Ishikawa (cell line): Measurements from ENCODE around the gene C1R.

ENCODE experiments used
- CEBPB ChIP-seq: IDR thresholded peaks from 2 replicates; pipeline ENCODE4 v1.6.1; 2012
- CREB1 ChIP-seq: IDR thresholded peaks from 2 replicates; pipeline ENCODE4 v1.6.1; 2012; ENCODE audit warnings: low read depth
- EGR1 ChIP-seq: IDR thresholded peaks from 2 replicates; pipeline ENCODE4 v1.6.1; 2012
- EP300 ChIP-seq: IDR thresholded peaks from 2 replicates; pipeline ENCODE4 v1.6.1; 2012; ENCODE audit warnings: borderline replicate concordance
- FOXM1 ChIP-seq: IDR thresholded peaks from 2 replicates; pipeline ENCODE4 v1.6.1; 2012; ENCODE audit warnings: low read depth, borderline replicate concordance
- NFIC ChIP-seq: IDR thresholded peaks from 2 replicates; pipeline ENCODE4 v1.6.1; 2012
- RAD21 ChIP-seq: IDR thresholded peaks from 2 replicates; pipeline ENCODE4 v1.6.1; 2012; ENCODE audit warnings: low read depth
- TAF1 ChIP-seq: IDR thresholded peaks from 2 replicates; pipeline ENCODE4 v1.6.1; 2012; ENCODE audit warnings: low read depth, mild to moderate bottlenecking
- TCF12 ChIP-seq: IDR thresholded peaks from 2 replicates; pipeline ENCODE4 v1.6.1; 2012; ENCODE audit warnings: low read depth
- TEAD4 ChIP-seq: IDR thresholded peaks from 2 replicates; pipeline ENCODE4 v1.6.1; 2012
- YY1 ChIP-seq: IDR thresholded peaks from 2 replicates; pipeline ENCODE4 v1.6.1; 2012; ENCODE audit warnings: low read depth
- ZBTB7A ChIP-seq: IDR thresholded peaks from 2 replicates; pipeline ENCODE4 v1.6.1; 2012; ENCODE audit warnings: low read depth
- TF ChIP-seq, protein P1 (sequence below): IDR thresholded peaks from 2 replicates; pipeline ENCODE4 v1.6.1; 2012; ENCODE audit warnings: low read depth, mild to moderate bottlenecking
- TF ChIP-seq, protein P2 (sequence below): IDR thresholded peaks from 2 replicates; pipeline ENCODE4 v1.6.1; 2012
- TF ChIP-seq, protein P3 (sequence below): IDR thresholded peaks from 2 replicates; pipeline ENCODE4 v1.6.1; 2012

C1R gene

DNA sequence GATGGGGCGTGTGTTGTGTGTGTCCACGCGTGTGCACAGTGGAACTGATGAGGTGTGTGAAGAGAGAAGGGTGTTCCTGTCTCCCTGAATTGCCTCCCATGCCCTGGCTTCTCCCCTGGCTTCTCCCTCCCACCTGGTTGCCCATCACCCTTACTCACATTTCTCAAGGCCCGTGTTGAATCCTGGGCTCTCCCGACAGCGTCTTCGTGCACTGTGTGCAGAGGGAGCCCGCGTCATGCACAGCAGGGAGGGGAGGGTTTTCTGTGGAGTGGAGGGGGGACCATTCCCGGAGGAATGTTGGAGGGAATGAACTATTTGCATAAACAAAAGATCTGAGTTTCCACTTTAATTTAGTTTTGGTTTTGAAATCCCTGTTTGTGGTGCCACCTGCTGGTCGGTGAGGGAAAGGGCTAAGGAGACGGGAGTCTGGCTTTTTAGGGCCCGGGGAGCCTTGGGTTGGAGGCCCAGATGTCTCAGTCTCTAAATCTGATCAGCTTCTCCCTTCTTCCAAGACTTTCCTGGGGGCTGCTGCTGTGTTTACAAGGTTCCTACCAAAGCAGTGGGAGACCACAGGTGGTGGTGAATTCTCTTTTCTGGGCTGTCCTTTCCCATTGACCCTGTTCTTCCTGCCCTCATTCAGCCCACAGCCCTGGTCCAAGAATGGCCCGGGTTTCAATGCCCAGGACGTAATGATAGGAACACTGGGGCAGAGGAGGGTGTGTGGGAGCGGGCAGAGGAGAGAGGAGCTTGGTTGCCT is at the start of gene C1R:
TSS of gene C1R (minus strand) at position 217 of the 757 bp plus-strand sequence. CDS start at position 160, 57 bp downstream.
- TF ChIP-seq RAD21 (peak; percentile 87), CEBPB (no peak)

DNA sequence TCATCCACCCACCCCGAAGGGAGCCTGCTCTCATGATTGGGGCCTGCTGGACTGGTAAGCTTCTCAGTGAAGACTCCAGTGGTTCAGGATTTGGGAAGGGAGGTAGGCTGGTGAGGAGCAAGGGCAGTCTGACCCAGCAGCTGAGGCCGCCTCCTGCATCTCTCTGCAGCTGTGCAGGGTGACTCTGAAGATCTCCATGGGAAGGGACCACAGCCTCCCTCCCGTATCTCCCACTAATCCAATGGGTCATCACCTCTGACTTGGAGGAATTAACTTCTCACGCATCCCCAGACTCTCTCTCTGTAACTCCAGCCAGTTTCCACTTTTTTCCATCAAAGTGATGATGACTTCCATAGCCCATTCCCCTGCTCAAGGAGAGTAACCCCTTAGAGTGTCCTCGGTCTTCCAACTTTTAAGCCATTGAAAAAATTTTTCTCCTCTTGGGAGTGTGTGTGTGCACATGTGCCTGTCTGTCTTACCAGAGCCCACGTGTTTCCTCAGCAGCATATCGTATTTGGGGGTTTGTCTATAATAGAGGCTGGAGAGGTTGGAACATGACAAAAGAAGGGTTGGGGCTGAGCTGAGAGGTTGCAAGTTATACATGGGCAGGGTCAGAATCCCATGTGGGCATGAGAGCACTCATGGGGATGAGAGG is 49.2 kb upstream of the C1R start:
- TF ChIP-seq TEAD4 (no peak), TAF1 (no peak), EGR1 (no peak), CREB1 (no peak), ZBTB7A (no peak), FOXM1 (no peak), YY1 (no peak), EP300 (no peak), CEBPB (no peak), NFIC (no peak), RAD21 (no peak), TCF12 (no peak)
- TF ChIP-seq, protein P1, sequence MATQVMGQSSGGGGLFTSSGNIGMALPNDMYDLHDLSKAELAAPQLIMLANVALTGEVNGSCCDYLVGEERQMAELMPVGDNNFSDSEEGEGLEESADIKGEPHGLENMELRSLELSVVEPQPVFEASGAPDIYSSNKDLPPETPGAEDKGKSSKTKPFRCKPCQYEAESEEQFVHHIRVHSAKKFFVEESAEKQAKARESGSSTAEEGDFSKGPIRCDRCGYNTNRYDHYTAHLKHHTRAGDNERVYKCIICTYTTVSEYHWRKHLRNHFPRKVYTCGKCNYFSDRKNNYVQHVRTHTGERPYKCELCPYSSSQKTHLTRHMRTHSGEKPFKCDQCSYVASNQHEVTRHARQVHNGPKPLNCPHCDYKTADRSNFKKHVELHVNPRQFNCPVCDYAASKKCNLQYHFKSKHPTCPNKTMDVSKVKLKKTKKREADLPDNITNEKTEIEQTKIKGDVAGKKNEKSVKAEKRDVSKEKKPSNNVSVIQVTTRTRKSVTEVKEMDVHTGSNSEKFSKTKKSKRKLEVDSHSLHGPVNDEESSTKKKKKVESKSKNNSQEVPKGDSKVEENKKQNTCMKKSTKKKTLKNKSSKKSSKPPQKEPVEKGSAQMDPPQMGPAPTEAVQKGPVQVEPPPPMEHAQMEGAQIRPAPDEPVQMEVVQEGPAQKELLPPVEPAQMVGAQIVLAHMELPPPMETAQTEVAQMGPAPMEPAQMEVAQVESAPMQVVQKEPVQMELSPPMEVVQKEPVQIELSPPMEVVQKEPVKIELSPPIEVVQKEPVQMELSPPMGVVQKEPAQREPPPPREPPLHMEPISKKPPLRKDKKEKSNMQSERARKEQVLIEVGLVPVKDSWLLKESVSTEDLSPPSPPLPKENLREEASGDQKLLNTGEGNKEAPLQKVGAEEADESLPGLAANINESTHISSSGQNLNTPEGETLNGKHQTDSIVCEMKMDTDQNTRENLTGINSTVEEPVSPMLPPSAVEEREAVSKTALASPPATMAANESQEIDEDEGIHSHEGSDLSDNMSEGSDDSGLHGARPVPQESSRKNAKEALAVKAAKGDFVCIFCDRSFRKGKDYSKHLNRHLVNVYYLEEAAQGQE: no peak
- TF ChIP-seq, protein P2, sequence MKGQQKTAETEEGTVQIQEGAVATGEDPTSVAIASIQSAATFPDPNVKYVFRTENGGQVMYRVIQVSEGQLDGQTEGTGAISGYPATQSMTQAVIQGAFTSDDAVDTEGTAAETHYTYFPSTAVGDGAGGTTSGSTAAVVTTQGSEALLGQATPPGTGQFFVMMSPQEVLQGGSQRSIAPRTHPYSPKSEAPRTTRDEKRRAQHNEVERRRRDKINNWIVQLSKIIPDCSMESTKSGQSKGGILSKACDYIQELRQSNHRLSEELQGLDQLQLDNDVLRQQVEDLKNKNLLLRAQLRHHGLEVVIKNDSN: no peak
- TF ChIP-seq, protein P3, sequence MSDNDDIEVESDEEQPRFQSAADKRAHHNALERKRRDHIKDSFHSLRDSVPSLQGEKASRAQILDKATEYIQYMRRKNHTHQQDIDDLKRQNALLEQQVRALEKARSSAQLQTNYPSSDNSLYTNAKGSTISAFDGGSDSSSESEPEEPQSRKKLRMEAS: no peak

DNA sequence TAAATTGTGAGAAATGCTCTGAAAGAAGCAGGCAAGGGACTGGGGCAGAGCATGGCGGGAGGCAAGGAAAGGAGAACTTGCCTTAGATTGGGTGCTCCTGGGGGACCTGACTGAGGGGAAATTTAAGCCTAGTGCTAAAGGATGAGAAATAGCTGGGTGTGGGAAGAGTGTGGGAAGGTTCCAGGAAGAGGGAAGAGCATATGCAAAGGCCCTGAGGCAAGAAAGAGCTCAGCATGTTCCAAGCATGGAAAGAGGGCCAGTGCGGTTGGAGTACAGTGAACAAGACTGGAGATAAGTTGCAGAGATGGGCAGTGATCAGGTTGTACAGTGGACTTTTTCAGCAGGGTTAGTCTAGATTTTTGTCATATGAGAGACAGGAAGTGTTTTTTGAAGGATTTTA is 47.0 kb upstream of the C1R start:
- TF ChIP-seq, protein P2: no peak
- TF ChIP-seq, protein P3: no peak

DNA sequence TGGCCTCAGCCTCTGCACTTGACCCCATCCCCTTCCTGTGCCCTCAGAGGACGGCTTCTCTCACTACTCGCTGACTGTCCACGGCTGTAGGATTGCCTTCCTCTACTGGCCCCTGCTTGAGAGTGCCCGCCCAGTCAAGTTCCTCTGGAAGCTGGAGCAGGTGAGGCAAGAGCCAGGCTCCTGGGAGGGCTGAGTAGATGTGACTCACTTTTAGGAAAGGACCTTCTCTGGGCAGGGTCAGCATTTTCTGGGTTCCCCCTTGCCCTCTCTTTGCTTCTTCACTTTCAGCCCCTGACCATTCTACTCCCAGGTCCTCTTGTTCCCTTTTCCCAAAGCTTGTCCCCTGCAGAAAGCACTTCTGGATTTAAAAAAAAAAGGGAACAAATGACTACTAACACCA is 45.7 kb upstream of the C1R start:
- no peak for TF ChIP-seq EP300
- TF ChIP-seq EGR1: no peak
- TF ChIP-seq CREB1: no peak
- no peak for TF ChIP-seq ZBTB7A
- TF ChIP-seq TAF1: no peak
- TF ChIP-seq, protein P2: no peak
- TF ChIP-seq YY1: no peak
- no peak for TF ChIP-seq NFIC
- TF ChIP-seq CEBPB: no peak
- no peak for TF ChIP-seq RAD21
- no peak for TF ChIP-seq TCF12
- TF ChIP-seq, protein P3: no peak
- TF ChIP-seq FOXM1: no peak
- no peak for TF ChIP-seq TEAD4
- TF ChIP-seq, protein P1: no peak

DNA sequence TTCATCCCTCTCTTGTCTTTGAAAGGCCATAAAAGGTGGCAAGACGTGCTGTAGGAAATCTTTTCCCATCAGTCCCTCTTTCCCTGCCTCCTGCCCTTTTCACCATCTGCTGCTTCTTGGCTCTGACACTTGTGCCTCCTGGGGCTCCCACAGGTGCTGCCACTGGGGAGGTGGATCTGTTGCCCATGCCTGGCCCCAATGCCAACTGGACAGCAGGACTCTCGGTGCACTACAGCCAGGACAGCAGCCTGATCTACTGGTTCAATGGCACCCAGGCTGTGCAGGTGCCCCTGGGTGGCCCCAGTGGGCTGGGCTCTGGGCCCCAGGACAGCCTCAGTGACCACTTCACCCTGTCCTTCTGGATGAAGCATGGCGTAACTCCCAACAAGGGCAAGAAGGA is 44.4 kb upstream of the C1R start:
- TF ChIP-seq NFIC: no peak
- TF ChIP-seq TEAD4: no peak
- no peak for TF ChIP-seq CEBPB
- TF ChIP-seq FOXM1: no peak
- TF ChIP-seq TAF1: no peak
- TF ChIP-seq EGR1: no peak
- TF ChIP-seq ZBTB7A: no peak
- TF ChIP-seq, protein P1: no peak
- TF ChIP-seq, protein P3: no peak
- TF ChIP-seq YY1: no peak
- TF ChIP-seq RAD21: no peak
- no peak for TF ChIP-seq TCF12
- TF ChIP-seq, protein P2: no peak
- no peak for TF ChIP-seq CREB1
- TF ChIP-seq EP300: no peak
